ENCODE measurements around the gene CTSA.

- TF ChIP-seq CTCF (IDR thresholded peaks at IDR 0.05; ENCODE audit: low read depth, low read length), result no peak
- no peak for TF ChIP-seq EZH2phosphoT487 (IDR thresholded peaks at IDR 0.05; ENCODE audit: low read depth)
These were observed 37.7 kb upstream of the CTSA start for GRCh38 chr20:45853484-45853883.

All from OCI-LY3 (cell line).